Lower leg skin (tissue), 4 donors: ENCODE data around the gene ZNF26. TPM values are rescaled to one million over a fixed set of nuclear protein-coding genes. Genes with fewer than 3 reads are reported as not detected.

Experiments used
- DNase-seq, 2 donors: peaks; one replicate each; pipeline ENCODE4 v3.0.0-alpha.2; 2019; ENCODE audit warnings: low spot score in 2 of 2
- H3K4me3 ChIP-seq: fragments of 200-600 bp; sonication (generic); 2 replicates; pipeline ENCODE4 v1.5.1; 2017; ENCODE audit warnings: mild to moderate bottlenecking, low read depth; ENCODE audit not compliant: poor library complexity, severe bottlenecking
- POLR2A ChIP-seq, 2 donors: fragments of 450-650 bp; IDR thresholded peaks; one replicate each; pipeline ENCODE4 v1.6.1; 2016 to 2017; ENCODE audit warnings: antibody characterized with exemption in 2 of 2, mild to moderate bottlenecking in 1 of 2, moderate library complexity in 1 of 2
- WGBS, 2 donors: methylation state at CpG; one replicate each; pipeline ENCODE4 v1.1.5; 2018; 5-methylcytosine and 5-hydroxymethylcytosine counted together
- intact Hi-C: fragments of 100-400 bp; cut with DNase I; formaldehyde crosslinking; loops from one replicate; pipeline ENCODE4 v1.15.0; 2023; ENCODE audit warnings: low total_unique reads
- total RNA-seq, 4 donors: library from RNA; depleted of rRNA; stranded (reverse); fragments of >200 nt; gene quantifications; one replicate each; pipeline ENCODE4 v1.1.0, GENCODE V29; 2016
- TF ChIP-seq, protein P1 (sequence below), 3 donors: fragments of 450-650 bp; IDR thresholded peaks; one replicate each; pipeline ENCODE4 v1.5.1; 2016; ENCODE audit warnings: antibody characterized with exemption in 3 of 3, mild to moderate bottlenecking in 3 of 3, moderate library complexity in 2 of 3

ZNF26 gene
- total RNA-seq, 4 donors from 2014 or later: 5.7 to 16.8 (median 14.1) TPM

DNA sequence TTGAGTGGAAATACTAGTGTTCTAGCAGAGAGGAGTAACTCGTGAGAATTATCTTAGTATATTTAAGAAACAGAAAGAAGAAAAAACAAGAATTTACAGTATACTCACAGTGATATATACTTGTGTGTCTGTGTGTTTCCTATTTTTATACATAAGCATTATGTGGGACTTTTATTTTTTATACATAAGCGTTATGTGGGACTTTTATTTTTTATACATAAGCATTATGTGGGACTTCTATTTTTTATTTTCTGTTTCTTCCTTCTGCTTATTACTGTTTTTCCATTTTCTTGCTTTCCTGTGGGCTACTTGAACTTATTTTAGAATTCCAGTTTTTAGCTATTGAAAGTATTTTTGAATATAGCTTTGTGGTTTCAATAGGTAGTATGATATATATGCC, 87.7 kb downstream of the ZNF26 start:
- 80 to 89% methylated on average over 2 of the region's 2 CpGs for WGBS, 2 donors
- no peak for DNase-seq
- no peak for TF ChIP-seq POLR2A (IDR thresholded peaks at IDR 0.05)
- TF ChIP-seq, protein P1, sequence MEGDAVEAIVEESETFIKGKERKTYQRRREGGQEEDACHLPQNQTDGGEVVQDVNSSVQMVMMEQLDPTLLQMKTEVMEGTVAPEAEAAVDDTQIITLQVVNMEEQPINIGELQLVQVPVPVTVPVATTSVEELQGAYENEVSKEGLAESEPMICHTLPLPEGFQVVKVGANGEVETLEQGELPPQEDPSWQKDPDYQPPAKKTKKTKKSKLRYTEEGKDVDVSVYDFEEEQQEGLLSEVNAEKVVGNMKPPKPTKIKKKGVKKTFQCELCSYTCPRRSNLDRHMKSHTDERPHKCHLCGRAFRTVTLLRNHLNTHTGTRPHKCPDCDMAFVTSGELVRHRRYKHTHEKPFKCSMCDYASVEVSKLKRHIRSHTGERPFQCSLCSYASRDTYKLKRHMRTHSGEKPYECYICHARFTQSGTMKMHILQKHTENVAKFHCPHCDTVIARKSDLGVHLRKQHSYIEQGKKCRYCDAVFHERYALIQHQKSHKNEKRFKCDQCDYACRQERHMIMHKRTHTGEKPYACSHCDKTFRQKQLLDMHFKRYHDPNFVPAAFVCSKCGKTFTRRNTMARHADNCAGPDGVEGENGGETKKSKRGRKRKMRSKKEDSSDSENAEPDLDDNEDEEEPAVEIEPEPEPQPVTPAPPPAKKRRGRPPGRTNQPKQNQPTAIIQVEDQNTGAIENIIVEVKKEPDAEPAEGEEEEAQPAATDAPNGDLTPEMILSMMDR (IDR thresholded peaks at IDR 0.05): no peak
- no peak overlapping the region for H3K4me3 ChIP-seq
- intact Hi-C loops: no loop called here

Other genes with a start within 250 kb of the ZNF26 start
- 10 to 100 TPM; 57.9 to 94.5 (median 60.5) TPM for gene ANKLE2, start 224.5 kb upstream of the ZNF26 start, total RNA-seq
- gene GOLGA3, start 157.5 kb upstream of the ZNF26 start, total RNA-seq: 10 to 100 TPM; 44.5 to 81.0 (median 74.7) TPM
- gene CHFR, start 98.8 kb upstream of the ZNF26 start, total RNA-seq: 10 to 100 TPM; 27.2 to 34.7 (median 30.6) TPM
- 1 to 10 TPM; 4.9 to 7.7 (median 5.6) TPM for gene ZNF605, start 30.1 kb upstream of the ZNF26 start, total RNA-seq
- gene ZNF84, start 51.1 kb downstream of the ZNF26 start, total RNA-seq: 10 to 100 TPM; 15.7 to 18.9 (median 16.4) TPM
- 10 to 100 TPM; 10.3 to 21.5 (median 18.5) TPM for gene ZNF140, start 94.6 kb downstream of the ZNF26 start, total RNA-seq
- 1 to 10 TPM; 1.0 to 1.6 (median 1.4) TPM for gene ZNF891, start 143.9 kb downstream of the ZNF26 start, total RNA-seq
- gene ZNF10, start 144.3 kb downstream of the ZNF26 start, total RNA-seq: 1 to 10 TPM; 2.2 to 8.8 (median 5.1) TPM
- gene ZNF268, start 195.1 kb downstream of the ZNF26 start, total RNA-seq: 10 to 100 TPM in 3 of 4 donors, 1 to 10 TPM in 1; 7.1 to 24.6 (median 15.4) TPM
- gene ANHX, start 249.5 kb downstream of the ZNF26 start, total RNA-seq: not detected